CD4-positive, alpha-beta T cell treated with Interleukin-4 for 4 hours (primary cell): Measurements from ENCODE around the gene SCAMP5.

Experiments used
- DNase-seq: peaks from one replicate; pipeline ENCODE4 v3.0.0-alpha.2; 2020

Gene SCAMP5

GRCh38 chr15:75023872-75024636 lies 28.7 kb downstream of the SCAMP5 start:
- no peak for DNase-seq

- DNase-seq: no peak
Measured at GRCh38 chr15:75025107-75025506, 29.7 kb downstream of the SCAMP5 start.

GRCh38 chr15:75025548-75026260 lies 30.3 kb downstream of the SCAMP5 start:
- DNase-seq: no peak

- DNase-seq: no peak
Measured at GRCh38 chr15:75027551-75027950, 32.2 kb downstream of the SCAMP5 start.

- no peak for DNase-seq
Measured at GRCh38 chr15:75028991-75029377, 33.6 kb downstream of the SCAMP5 start.

GRCh38 chr15:75029378-75030022 lies 34.1 kb downstream of the SCAMP5 start:
- DNase-seq: peak; percentile 81

GRCh38 chr15:75030023-75030413 lies 34.7 kb downstream of the SCAMP5 start:
- DNase-seq: no peak

GRCh38 chr15:75030424-75030823 lies 35.1 kb downstream of the SCAMP5 start:
- DNase-seq: no peak

GRCh38 chr15:75031848-75032247 lies 36.5 kb downstream of the SCAMP5 start:
- no peak for DNase-seq

- DNase-seq: no peak
Measured at GRCh38 chr15:75032395-75032794, 37.0 kb downstream of the SCAMP5 start.

- no peak for DNase-seq
Measured at GRCh38 chr15:75033809-75034208, 38.4 kb downstream of the SCAMP5 start.

- DNase-seq: no peak
Measured at GRCh38 chr15:75034615-75035014, 39.3 kb downstream of the SCAMP5 start.

- DNase-seq: no peak
Measured at GRCh38 chr15:75036212-75036616, 40.9 kb downstream of the SCAMP5 start.

- no peak for DNase-seq
Measured at GRCh38 chr15:75037685-75038084, 42.3 kb downstream of the SCAMP5 start.

- no peak for DNase-seq
Measured at GRCh38 chr15:75038231-75038630, 42.9 kb downstream of the SCAMP5 start.

GRCh38 chr15:75042730-75043508 lies 47.6 kb downstream of the SCAMP5 start:
- peak; percentile 67 for DNase-seq

GRCh38 chr15:75043509-75044257 lies 48.3 kb downstream of the SCAMP5 start:
- DNase-seq: peak; percentile 37

- DNase-seq: no peak
Measured at GRCh38 chr15:75044258-75044878, 49.0 kb downstream of the SCAMP5 start.

GRCh38 chr15:75045332-75046015 lies 50.1 kb downstream of the SCAMP5 start:
- no peak for DNase-seq

GRCh38 chr15:75048394-75048793 lies 53.0 kb downstream of the SCAMP5 start:
- DNase-seq: no peak

GRCh38 chr15:75049392-75049791 lies 54.0 kb downstream of the SCAMP5 start:
- no peak for DNase-seq
